Activated CD4-positive, alpha-beta memory T cell treated with anti-CD3 and anti-CD28 coated beads for 36 hours (primary cell): ENCODE results near the gene CACNA2D2. TPM values are rescaled to one million over a fixed set of nuclear protein-coding genes. Genes with fewer than 3 reads are reported as not detected.

Experiments
- CTCF ChIA-PET: fragments of 350-600 bp; sonication (Branson Sonifier 250); formaldehyde crosslinking; loops from one replicate; lab custom pipeline; 2021; ENCODE audit warnings: antibody characterized with exemption, inconsistent platforms; lab: Charles Lee
- POLR2A ChIA-PET: fragments of 350-600 bp; sonication (Branson Sonifier 250); formaldehyde crosslinking; loops from one replicate; lab custom pipeline; 2021; ENCODE audit warnings: antibody characterized with exemption; lab: Charles Lee
- DNase-seq: peaks from one replicate; pipeline ENCODE4 v3.0.0-alpha.2; 2020
- H3K27ac Mint-ChIP-seq: one replicate; pipeline ENCODE4 v1.8.0; 2021; ENCODE audit warnings: mixed read lengths
- H3K27me3 Mint-ChIP-seq: one replicate; pipeline ENCODE4 v1.8.0; 2021; ENCODE audit warnings: mixed read lengths
- H3K36me3 Mint-ChIP-seq: one replicate; pipeline ENCODE4 v1.8.0; 2021; ENCODE audit warnings: mixed read lengths
- H3K4me1 Mint-ChIP-seq: one replicate; pipeline ENCODE4 v1.8.0; 2021; ENCODE audit warnings: low read depth, mixed read lengths
- H3K4me3 Mint-ChIP-seq: one replicate; pipeline ENCODE4 v1.8.0; 2021; ENCODE audit warnings: mild to moderate bottlenecking, mixed read lengths
- H3K9me3 Mint-ChIP-seq: one replicate; pipeline ENCODE4 v1.8.0; 2021; ENCODE audit warnings: mixed read lengths
- intact Hi-C: fragments of 100-400 bp; cut with micrococcal nuclease; formaldehyde crosslinking; loops from one replicate; pipeline ENCODE4 v1.15.1; 2023
- total RNA-seq, 2 experiments: library from RNA; stranded (reverse); gene quantifications; one replicate each; pipeline ENCODE4 v1.2.3, GENCODE V29; 2021

CACNA2D2 gene
- total RNA-seq, 2 experiments from 2014 or later = 0.63 to 0.69 TPM

- DNase-seq = peak; percentile 22
These were observed 30.5 kb downstream of the CACNA2D2 start for GRCh38 chr3:50472958-50473357.

GRCh38 chr3:50470658-50471057, 32.8 kb downstream of the CACNA2D2 start:
- no peak for DNase-seq
- intact Hi-C loops = no loop called here
- Mint-ChIP-seq H3K4me3 (no peak overlapping the region), H3K36me3 (no peaks in the 10 kb centered on the region), H3K27ac (no peak overlapping the region), H3K4me1 (peaks cover 6% of the 10 kb centered on the region), H3K9me3 (no peaks in the 10 kb centered on the region), H3K27me3 (no peaks in the 10 kb centered on the region)
- POLR2A ChIA-PET = no interaction called here
- CTCF ChIA-PET = no interaction called here

More at GRCh38 chr3:50472958-50473357, 30.5 kb downstream of the CACNA2D2 start:
- Mint-ChIP-seq H3K4me1 (peaks cover 6% of the 10 kb centered on the region), H3K9me3 (no peaks in the 10 kb centered on the region), H3K27ac (no peak overlapping the region), H3K27me3 (no peaks in the 10 kb centered on the region), H3K4me3 (no peak overlapping the region), H3K36me3 (no peaks in the 10 kb centered on the region)
- intact Hi-C loops = no loop called here
- POLR2A ChIA-PET = no interaction called here
- CTCF ChIA-PET = interaction anchor here (1.4 kb wide), 1 partner anchor 69 kb away, joined by 3 read pairs; no protein-coding TSS in a partner anchor

DNA sequence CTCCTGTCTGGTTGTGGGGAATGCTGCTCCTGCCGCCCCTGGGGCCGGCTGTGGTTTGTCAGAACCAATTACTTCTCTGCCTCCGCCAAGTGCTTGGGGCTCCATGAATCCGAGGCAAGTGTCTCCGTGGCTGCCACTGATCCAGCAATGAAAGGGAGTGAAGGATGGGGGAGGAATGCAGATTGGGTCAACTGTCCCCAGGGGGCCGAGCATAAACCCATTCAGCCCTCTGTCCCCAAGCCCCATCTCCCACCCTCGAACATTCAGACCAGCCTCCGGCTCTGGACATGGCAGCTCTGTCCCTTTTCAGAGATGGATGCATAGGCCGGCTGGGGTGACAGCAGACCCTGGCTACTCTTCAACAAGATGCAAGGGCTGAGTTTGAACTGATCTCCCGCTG, 35.5 kb downstream of the CACNA2D2 start:
- DNase-seq = no peak
- POLR2A ChIA-PET = no interaction called here
- peaks cover 2% of the 10 kb centered on the region for H3K4me1 Mint-ChIP-seq
- CTCF ChIA-PET = no interaction called here
- no peaks in the 10 kb centered on the region for H3K36me3 Mint-ChIP-seq
- intact Hi-C loops = no loop called here
- no peak overlapping the region for H3K27ac Mint-ChIP-seq
- no peaks in the 10 kb centered on the region for H3K27me3 Mint-ChIP-seq
- H3K4me3 Mint-ChIP-seq = no peak overlapping the region
- H3K9me3 Mint-ChIP-seq = no peaks in the 10 kb centered on the region

DNA sequence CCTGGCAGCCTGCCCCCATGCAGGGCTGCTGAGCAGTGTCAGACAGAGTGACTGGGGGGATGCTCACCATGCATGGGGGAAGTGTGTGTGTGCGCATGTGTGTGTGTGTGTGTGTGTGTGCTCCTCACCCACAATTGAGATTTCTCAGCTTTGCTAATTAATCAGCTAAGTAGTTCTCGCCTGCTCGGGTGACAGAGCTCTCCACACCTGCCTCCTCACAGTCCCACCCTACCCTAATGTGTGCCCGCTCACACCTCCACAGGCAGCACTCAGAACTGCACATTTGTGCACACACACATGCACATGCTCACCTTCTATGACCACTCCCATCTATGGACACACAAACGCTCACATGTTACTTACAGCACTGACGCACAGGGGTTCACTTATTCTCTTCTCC, 37.3 kb downstream of the CACNA2D2 start:
- no peak overlapping the region for H3K27ac Mint-ChIP-seq
- POLR2A ChIA-PET = no interaction called here
- intact Hi-C loops = no loop called here
- no peaks in the 10 kb centered on the region for H3K27me3 Mint-ChIP-seq
- CTCF ChIA-PET = no interaction called here
- H3K4me3 Mint-ChIP-seq = no peak overlapping the region
- H3K4me1 Mint-ChIP-seq = no peaks in the 10 kb centered on the region
- DNase-seq = no peak
- H3K9me3 Mint-ChIP-seq = no peaks in the 10 kb centered on the region
- H3K36me3 Mint-ChIP-seq = no peaks in the 10 kb centered on the region

DNA sequence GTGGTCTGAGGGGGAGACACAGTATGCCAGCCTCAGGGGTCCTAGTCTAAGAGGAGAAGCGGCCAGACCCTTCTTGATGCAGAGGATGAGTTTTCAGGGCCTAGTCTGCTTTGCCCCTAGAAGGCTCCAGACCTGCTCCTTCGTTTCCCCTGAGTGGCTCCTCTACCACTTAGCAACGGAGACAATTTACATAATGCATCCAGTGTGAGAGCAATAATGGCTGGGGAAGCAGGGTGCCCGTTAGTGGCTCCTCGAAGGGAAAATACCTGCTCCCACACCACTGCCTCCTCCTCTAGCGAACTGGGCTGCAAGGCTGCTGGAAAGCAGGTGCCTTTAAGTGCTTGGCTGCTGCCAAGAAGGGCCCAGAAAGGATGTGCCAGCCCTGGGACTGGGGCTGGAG, 38.9 kb downstream of the CACNA2D2 start:
- Mint-ChIP-seq H3K36me3 (no peaks in the 10 kb centered on the region), H3K27me3 (no peaks in the 10 kb centered on the region), H3K4me1 (no peaks in the 10 kb centered on the region), H3K4me3 (no peak overlapping the region), H3K27ac (no peak overlapping the region), H3K9me3 (no peaks in the 10 kb centered on the region)
- DNase-seq = no peak
- ChIA-PET CTCF (interaction anchor here (1.2 kb wide), 1 partner anchor 78 kb away, joined by 3 read pairs; no protein-coding TSS in a partner anchor), POLR2A (no interaction called here)
- intact Hi-C loops = no loop called here

DNA sequence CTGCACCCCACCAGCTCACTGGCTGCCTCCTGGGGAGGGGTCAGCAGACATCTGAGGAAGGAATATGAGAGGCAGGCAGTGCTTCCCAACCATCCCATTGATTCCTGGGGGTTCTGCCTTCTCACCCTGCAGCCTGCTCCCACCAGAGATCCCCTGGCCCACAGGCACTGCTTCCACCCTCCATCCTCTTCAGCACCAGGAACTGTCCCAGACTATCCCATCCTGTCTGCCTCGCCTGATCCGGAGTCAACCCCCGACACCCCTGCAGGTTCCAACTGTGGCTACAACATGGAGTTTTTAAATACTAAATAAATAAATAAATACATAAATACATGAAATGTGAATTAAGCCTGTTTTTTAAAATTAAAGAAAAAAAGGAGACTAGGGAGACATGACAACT, 43.6 kb downstream of the CACNA2D2 start:
- Mint-ChIP-seq H3K36me3 (no peaks in the 10 kb centered on the region), H3K9me3 (no peaks in the 10 kb centered on the region), H3K27ac (no peak overlapping the region), H3K4me3 (no peak overlapping the region), H3K27me3 (no peaks in the 10 kb centered on the region), H3K4me1 (no peaks in the 10 kb centered on the region)
- CTCF ChIA-PET = no interaction called here
- intact Hi-C loops = no loop called here
- POLR2A ChIA-PET = no interaction called here
- no peak for DNase-seq

- no peak overlapping the region for H3K27ac Mint-ChIP-seq
- no peak for DNase-seq
- no peaks in the 10 kb centered on the region for H3K9me3 Mint-ChIP-seq
- no peaks in the 10 kb centered on the region for H3K36me3 Mint-ChIP-seq
- CTCF ChIA-PET = interaction anchor here (0.9 to 1.1 kb wide), 2 partner anchors 84 to 135 kb away, joined by 5 to 6 read pairs; no protein-coding TSS in a partner anchor
- intact Hi-C loops = no loop called here
- no peaks in the 10 kb centered on the region for H3K4me1 Mint-ChIP-seq
- no peak overlapping the region for H3K4me3 Mint-ChIP-seq
- POLR2A ChIA-PET = interaction anchor here (0.7 kb wide), 1 partner anchor 43 kb away, joined by 3 read pairs; no protein-coding TSS in a partner anchor
- H3K27me3 Mint-ChIP-seq = no peaks in the 10 kb centered on the region
These were observed 45.4 kb downstream of the CACNA2D2 start for GRCh38 chr3:50457988-50458387.

GRCh38 chr3:50455161-50456018, 48.0 kb downstream of the CACNA2D2 start:
- Mint-ChIP-seq H3K27me3 (no peaks in the 10 kb centered on the region), H3K4me3 (no peak overlapping the region), H3K36me3 (no peaks in the 10 kb centered on the region), H3K4me1 (peaks cover 3% of the 10 kb centered on the region), H3K9me3 (no peaks in the 10 kb centered on the region), H3K27ac (no peak overlapping the region)
- ChIA-PET CTCF (no interaction called here), POLR2A (no interaction called here)
- no peak for DNase-seq
- intact Hi-C loops = no loop called here

DNA sequence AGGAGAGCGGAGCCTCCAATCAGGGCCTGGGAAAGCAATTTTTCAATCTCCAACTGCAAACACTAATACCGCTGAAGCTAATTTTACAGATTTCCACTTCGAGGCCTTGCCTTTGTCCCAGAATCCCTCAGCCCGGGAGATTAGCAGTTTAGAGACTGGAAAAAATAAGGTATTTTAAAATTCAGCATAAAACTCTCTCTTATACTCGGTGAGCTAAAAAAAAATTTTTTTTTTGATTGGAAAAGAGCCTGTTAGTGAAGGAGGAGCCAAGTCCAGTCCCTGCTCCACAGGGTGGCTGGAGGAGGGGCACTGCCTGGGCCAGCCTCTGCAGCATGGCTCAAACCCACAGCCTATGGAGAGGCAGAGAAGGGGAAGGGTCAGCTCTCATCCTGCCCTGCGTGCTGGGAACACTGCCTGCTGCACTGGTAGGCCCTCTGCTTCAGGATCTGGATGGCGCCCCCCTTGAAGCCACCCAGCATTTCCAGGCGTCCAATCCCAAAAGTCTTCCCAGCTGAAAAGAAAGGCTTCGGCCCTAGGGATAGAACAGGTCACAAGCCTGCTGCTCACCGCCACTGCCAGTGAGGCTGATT, 48.9 kb downstream of the CACNA2D2 start:
- no peaks in the 10 kb centered on the region for H3K36me3 Mint-ChIP-seq
- no peaks in the 10 kb centered on the region for H3K9me3 Mint-ChIP-seq
- CTCF ChIA-PET = no interaction called here
- H3K4me1 Mint-ChIP-seq = peaks cover 9% of the 10 kb centered on the region
- DNase-seq = no peak
- intact Hi-C loops = loop anchor here (5.0 kb wide), 1 partner anchor 158 kb away; the partner anchor contains the start of gene CISH
- no peak overlapping the region for H3K27ac Mint-ChIP-seq
- POLR2A ChIA-PET = no interaction called here
- H3K4me3 Mint-ChIP-seq = no peak overlapping the region
- H3K27me3 Mint-ChIP-seq = no peaks in the 10 kb centered on the region

- H3K4me3 Mint-ChIP-seq = no peak overlapping the region
These were observed 49.5 kb downstream of the CACNA2D2 start for GRCh38 chr3:50453907-50454306.

DNA sequence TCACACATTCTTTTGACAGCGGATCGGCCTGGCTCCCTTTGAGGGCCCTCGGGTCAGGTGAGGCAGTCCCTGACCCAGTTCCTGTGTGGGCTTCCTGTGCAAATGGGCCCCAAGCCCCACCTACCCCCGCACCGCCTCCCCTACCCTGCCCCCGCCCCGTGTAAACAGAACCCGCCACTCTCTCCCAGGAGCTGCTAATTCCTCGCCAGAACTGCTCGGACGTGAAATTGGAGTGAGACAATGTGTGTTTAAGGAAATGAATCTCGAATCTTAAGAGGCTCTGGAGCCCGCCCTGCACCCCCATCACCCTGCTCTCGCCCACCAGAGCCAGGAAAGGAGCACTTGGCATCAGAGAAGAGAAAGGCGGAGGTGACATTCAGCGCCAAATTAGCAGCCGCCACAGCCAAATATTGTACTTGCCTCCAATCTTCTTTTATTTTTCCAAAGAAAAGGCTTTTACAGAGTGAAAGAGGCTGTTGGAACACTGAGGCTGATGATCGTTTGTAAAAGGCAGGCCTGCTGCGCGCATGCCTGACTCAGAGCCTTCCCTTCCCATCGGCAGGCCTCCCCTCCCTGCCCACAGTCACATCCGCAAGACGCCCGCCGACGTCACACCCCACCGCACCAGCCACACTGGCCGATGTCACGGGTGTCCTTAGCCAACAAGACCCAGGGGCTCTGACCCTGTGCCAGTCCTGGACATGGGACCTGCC, 53.1 kb downstream of the CACNA2D2 start:
- no peaks in the 10 kb centered on the region for H3K27me3 Mint-ChIP-seq
- peak overlapping the region; percentile 79 for H3K27ac Mint-ChIP-seq
- peaks cover 11% of the 10 kb centered on the region for H3K4me1 Mint-ChIP-seq
- POLR2A ChIA-PET = no interaction called here
- CTCF ChIA-PET = interaction anchor here (1.5 kb wide), 1 partner anchor 166 kb away, joined by 3 read pairs; no protein-coding TSS in a partner anchor
- peak overlapping the region; percentile 65 for H3K4me3 Mint-ChIP-seq
- H3K9me3 Mint-ChIP-seq = no peaks in the 10 kb centered on the region
- H3K36me3 Mint-ChIP-seq = no peaks in the 10 kb centered on the region
- intact Hi-C loops = loop anchor here (5.0 kb wide), 1 partner anchor 162 kb away; the partner anchor contains the start of gene CISH
- peak; percentile 86 for DNase-seq

More at GRCh38 chr3:50453907-50454306, 49.5 kb downstream of the CACNA2D2 start:
- intact Hi-C loops = loop anchor here (5.0 kb wide), 1 partner anchor 158 kb away; the partner anchor contains the start of gene CISH
- POLR2A ChIA-PET = no interaction called here
- Mint-ChIP-seq H3K9me3 (no peaks in the 10 kb centered on the region), H3K4me1 (peaks cover 11% of the 10 kb centered on the region), H3K27ac (no peak overlapping the region), H3K36me3 (no peaks in the 10 kb centered on the region), H3K27me3 (no peaks in the 10 kb centered on the region)
- CTCF ChIA-PET = no interaction called here
- no peak for DNase-seq
